HepG2 (cell line): ENCODE measurements around the gene CARTPT.

Experiments
- ETV5 ChIP-seq: IDR thresholded peaks from 2 replicates; pipeline ENCODE4 v1.6.1; 2018; ENCODE audit warnings: missing biosample characterization, missing genetic modification reagents, inconsistent platforms, borderline replicate concordance
- FOXM1 ChIP-seq: sonication (generic); formaldehyde crosslinking; IDR thresholded peaks from 2 replicates; pipeline ENCODE4 v1.5.0; 2020; ENCODE audit warnings: missing genetic modification reagents
- IRF2 ChIP-seq: IDR thresholded peaks from 2 replicates; pipeline ENCODE4 v1.6.1; 2018; ENCODE audit warnings: missing genetic modification reagents, missing compliant biosample characterization
- MXI1 ChIP-seq: IDR thresholded peaks from 3 replicates; pipeline ENCODE4 v1.6.1; 2012; ENCODE audit warnings: low read depth, low read length, inconsistent platforms, borderline replicate concordance
- TAF1 ChIP-seq: sonication (generic); formaldehyde crosslinking; IDR thresholded peaks from 2 replicates; pipeline ENCODE4 v1.4.0; 2020; ENCODE audit warnings: missing genetic modification reagents
- ZNF619 ChIP-seq: sonication (generic); formaldehyde crosslinking; IDR thresholded peaks from 2 replicates; pipeline ENCODE4 v1.4.0; 2020; ENCODE audit warnings: mild to moderate bottlenecking, missing genetic modification reagents
- TF ChIP-seq, protein P1 (sequence below): sonication (generic); formaldehyde crosslinking; IDR thresholded peaks from 2 replicates; pipeline ENCODE4 v1.5.0; 2020; ENCODE audit warnings: mild to moderate bottlenecking, missing genetic modification reagents, moderate library complexity

DNA sequence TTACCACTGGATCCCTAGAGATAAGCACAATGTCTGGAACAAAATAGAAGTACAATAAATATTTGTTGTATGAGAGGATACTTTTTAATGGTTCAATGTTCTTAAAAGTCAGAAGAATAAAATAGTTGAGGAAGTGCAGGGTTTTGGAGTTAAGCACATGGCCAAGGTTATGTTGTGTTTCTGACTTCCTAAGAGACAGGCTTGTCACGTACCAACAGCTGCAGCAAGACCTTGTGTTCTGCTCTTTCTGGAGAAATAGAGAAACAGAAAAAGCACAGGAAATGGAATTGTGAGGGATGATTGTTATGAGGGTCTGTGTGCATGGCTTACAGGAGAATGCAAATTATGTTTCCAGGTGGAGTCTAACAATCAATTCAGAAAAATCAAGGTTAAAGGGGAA, 12.9 kb downstream of the CARTPT start:
- TF ChIP-seq MXI1 = no peak
- TF ChIP-seq ETV5 = no peak
- TF ChIP-seq FOXM1 (CRISPR knock-in tag) = no peak
- no peak for TF ChIP-seq TAF1 (CRISPR knock-in tag)
- TF ChIP-seq, protein P1, sequence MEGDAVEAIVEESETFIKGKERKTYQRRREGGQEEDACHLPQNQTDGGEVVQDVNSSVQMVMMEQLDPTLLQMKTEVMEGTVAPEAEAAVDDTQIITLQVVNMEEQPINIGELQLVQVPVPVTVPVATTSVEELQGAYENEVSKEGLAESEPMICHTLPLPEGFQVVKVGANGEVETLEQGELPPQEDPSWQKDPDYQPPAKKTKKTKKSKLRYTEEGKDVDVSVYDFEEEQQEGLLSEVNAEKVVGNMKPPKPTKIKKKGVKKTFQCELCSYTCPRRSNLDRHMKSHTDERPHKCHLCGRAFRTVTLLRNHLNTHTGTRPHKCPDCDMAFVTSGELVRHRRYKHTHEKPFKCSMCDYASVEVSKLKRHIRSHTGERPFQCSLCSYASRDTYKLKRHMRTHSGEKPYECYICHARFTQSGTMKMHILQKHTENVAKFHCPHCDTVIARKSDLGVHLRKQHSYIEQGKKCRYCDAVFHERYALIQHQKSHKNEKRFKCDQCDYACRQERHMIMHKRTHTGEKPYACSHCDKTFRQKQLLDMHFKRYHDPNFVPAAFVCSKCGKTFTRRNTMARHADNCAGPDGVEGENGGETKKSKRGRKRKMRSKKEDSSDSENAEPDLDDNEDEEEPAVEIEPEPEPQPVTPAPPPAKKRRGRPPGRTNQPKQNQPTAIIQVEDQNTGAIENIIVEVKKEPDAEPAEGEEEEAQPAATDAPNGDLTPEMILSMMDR (CRISPR knock-in tag) = no peak
- no peak for TF ChIP-seq ZNF619 (CRISPR knock-in tag)
- TF ChIP-seq IRF2 (CRISPR knock-in tag) = no peak
